ENCODE results near the gene RFLNA. TPM values are rescaled to one million over a fixed set of nuclear protein-coding genes. Genes with fewer than 3 reads are reported as not detected.

The RFLNA gene
- total RNA-seq, 1 donor from 2014 or later, result 1.4 TPM

GRCh38 chr12:124354400-124354799 is 59.5 kb downstream of the RFLNA start:
- DNase-seq (ENCODE audit: low spot score), result no peak
- TF ChIP-seq EZH2phosphoT487 (IDR thresholded peaks at IDR 0.05), result no peak
- TF ChIP-seq EZH2 (IDR thresholded peaks at IDR 0.05), result no peak
- TF ChIP-seq CTCF (IDR thresholded peaks at IDR 0.05), result no peak
- Mint-ChIP-seq H3K27me3 (ENCODE audit: insufficient read depth, low read depth) (peaks cover 9% of the 10 kb centered on the region), H3K9me3 (no peaks in the 10 kb centered on the region), H3K4me3 (no peak overlapping the region), H3K27ac (no peak overlapping the region), H3K4me1 (no peaks in the 10 kb centered on the region), H3K36me3 (peaks cover 13% of the 10 kb centered on the region)
- Histone ChIP-seq H2AFZ (replicated peaks) (no peak overlapping the region), H3K27ac (no peak overlapping the region), H3K4me1 (no peaks in the 10 kb centered on the region), H4K20me1 (ENCODE audit: low read depth) (no peaks in the 10 kb centered on the region), H3K27me3 (no peaks in the 10 kb centered on the region), H3K36me3 (no peaks in the 10 kb centered on the region), H3K9me3 (ENCODE audit: low read depth) (no peaks in the 10 kb centered on the region), H3K4me3 (no peak overlapping the region), H3K79me2 (ENCODE audit: low read depth) (no peaks in the 10 kb centered on the region), H3F3A (ENCODE audit: low read depth) (no peaks in the 10 kb centered on the region), H3K4me2 (no peak overlapping the region), H3K9ac (no peak overlapping the region)

GRCh38 chr12:124356221-124356620 is 61.3 kb downstream of the RFLNA start:
- peaks cover 6% of the 10 kb centered on the region for H3K4me1 Mint-ChIP-seq
- H3K36me3 ChIP-seq, result no peaks in the 10 kb centered on the region
- TF ChIP-seq EZH2 (IDR thresholded peaks at IDR 0.05), result no peak
- TF ChIP-seq CTCF (IDR thresholded peaks at IDR 0.05), result no peak
- no peak for TF ChIP-seq EZH2phosphoT487 (IDR thresholded peaks at IDR 0.05)
- no peak overlapping the region for H3K9ac ChIP-seq
- no peaks in the 10 kb centered on the region for H3K79me2 ChIP-seq (ENCODE audit: low read depth)
- no peak overlapping the region for H3K4me3 Mint-ChIP-seq
- H2AFZ ChIP-seq (replicated peaks), result no peak overlapping the region
- H3K4me3 ChIP-seq, result no peak overlapping the region
- H3K27me3 ChIP-seq, result no peaks in the 10 kb centered on the region
- H3K27ac ChIP-seq, result no peak overlapping the region
- peaks cover 16% of the 10 kb centered on the region for H3K36me3 Mint-ChIP-seq
- H3K27ac Mint-ChIP-seq, result peak overlapping the region; percentile 60
- no peaks in the 10 kb centered on the region for H3F3A ChIP-seq (ENCODE audit: low read depth)
- H3K4me1 ChIP-seq, result no peaks in the 10 kb centered on the region
- H3K9me3 ChIP-seq (ENCODE audit: low read depth), result no peaks in the 10 kb centered on the region
- H3K9me3 Mint-ChIP-seq, result no peaks in the 10 kb centered on the region
- peaks cover 7% of the 10 kb centered on the region for H3K27me3 Mint-ChIP-seq (ENCODE audit: insufficient read depth, low read depth)
- H3K4me2 ChIP-seq, result no peak overlapping the region
- peaks cover 15% of the 10 kb centered on the region for H4K20me1 ChIP-seq (ENCODE audit: low read depth)
- DNase-seq (ENCODE audit: low spot score), result no peak

GRCh38 chr12:124357616-124358015 is 62.7 kb downstream of the RFLNA start:
- no peaks in the 10 kb centered on the region for H3F3A ChIP-seq (ENCODE audit: low read depth)
- no peak for DNase-seq (ENCODE audit: low spot score)
- TF ChIP-seq EZH2phosphoT487 (IDR thresholded peaks at IDR 0.05), result no peak
- no peak for TF ChIP-seq EZH2 (IDR thresholded peaks at IDR 0.05)
- TF ChIP-seq CTCF (IDR thresholded peaks at IDR 0.05), result no peak
- no peaks in the 10 kb centered on the region for H3K9me3 ChIP-seq (ENCODE audit: low read depth)
- peaks cover 18% of the 10 kb centered on the region for H4K20me1 ChIP-seq (ENCODE audit: low read depth)
- no peak overlapping the region for H3K4me2 ChIP-seq
- no peaks in the 10 kb centered on the region for H3K36me3 ChIP-seq
- H3K9me3 Mint-ChIP-seq, result no peaks in the 10 kb centered on the region
- peaks cover 16% of the 10 kb centered on the region for H3K36me3 Mint-ChIP-seq
- no peaks in the 10 kb centered on the region for H3K4me1 ChIP-seq
- peaks cover 6% of the 10 kb centered on the region for H3K4me1 Mint-ChIP-seq
- no peak overlapping the region for H3K27ac Mint-ChIP-seq
- no peak overlapping the region for H3K4me3 Mint-ChIP-seq
- no peak overlapping the region for H3K9ac ChIP-seq
- H3K27me3 Mint-ChIP-seq (ENCODE audit: insufficient read depth, low read depth), result peaks cover 7% of the 10 kb centered on the region
- H3K4me3 ChIP-seq, result no peak overlapping the region
- H3K27ac ChIP-seq, result no peak overlapping the region
- H3K27me3 ChIP-seq, result no peaks in the 10 kb centered on the region
- no peak overlapping the region for H2AFZ ChIP-seq (replicated peaks)
- no peaks in the 10 kb centered on the region for H3K79me2 ChIP-seq (ENCODE audit: low read depth)
